Neural progenitor cell (in vitro differentiated cells): ENCODE data around the gene S100A14.

ENCODE experiments used
- CTCF ChIP-seq: fragments of 200-600 bp; sonication (generic); IDR thresholded peaks from 2 replicates; pipeline ENCODE4 v1.5.1; 2017; ENCODE audit warnings: antibody characterized with exemption, mild to moderate bottlenecking
- EZH2 ChIP-seq: fragments of 200-600 bp; sonication (generic); IDR thresholded peaks from 2 replicates; pipeline ENCODE4 v1.6.1; 2017; ENCODE audit warnings: antibody characterized with exemption, mild to moderate bottlenecking, moderate library complexity
- EZH2phosphoT487 ChIP-seq: fragments of 200-600 bp; sonication (generic); IDR thresholded peaks from 2 replicates; pipeline ENCODE4 v1.6.1; 2017; ENCODE audit warnings: antibody characterized with exemption

GRCh38 chr1:153619171-153619570 is 3.0 kb upstream of the S100A14 start:
- TF ChIP-seq CTCF (no peak), EZH2 (no peak), EZH2phosphoT487 (no peak)
